Naive thymus-derived CD4-positive, alpha-beta T cell (primary cell): Measurements from ENCODE around the gene TMEM242. TPM values are rescaled to one million over a fixed set of nuclear protein-coding genes. Genes with fewer than 3 reads are reported as not detected.

Experiments
- ATAC-seq: fragments of 150-1000 bp; cut with Tn5 transposase; 2 replicates; pipeline ENCODE4 v1.10.0; 2021; ENCODE audit warnings: mild to moderate bottlenecking, moderate library complexity
- CTCF ChIA-PET: fragments of 350-600 bp; sonication (Branson Sonifier 250); formaldehyde crosslinking; loops from one replicate; lab custom pipeline; 2021; ENCODE audit warnings: antibody characterized with exemption; lab: Charles Lee
- POLR2A ChIA-PET: fragments of 350-600 bp; sonication (Branson Sonifier 250); formaldehyde crosslinking; loops from one replicate; lab custom pipeline; 2021; ENCODE audit warnings: antibody characterized with exemption, inconsistent platforms; lab: Charles Lee
- DNase-seq, 9 donors: peaks; one replicate each; pipeline versions ENCODE4 v3.0.0 to v3.0.0-alpha.2; 2020 to 2022; ENCODE audit warnings: mixed read lengths in 1 of 9
- H3K27ac ChIP-seq: one replicate; pipeline ENCODE4 v1.7.0; 2013; ENCODE audit warnings: mild to moderate bottlenecking, low read depth, low read length, moderate library complexity
- H3K27me3 ChIP-seq, 2 donors: one replicate each; pipeline ENCODE4 v1.7.0; 2013; ENCODE audit warnings: low read length in 2 of 2, mild to moderate bottlenecking in 2 of 2, moderate library complexity in 2 of 2; ENCODE audit not compliant: control insufficient read depth in 2 of 2, insufficient read depth in 2 of 2
- H3K36me3 ChIP-seq, 3 experiments: 1 replicate in 2 of 3; 2 replicates in 1 of 3; pipeline ENCODE4 v1.7.0; 2013; ENCODE audit warnings: low read length in 3 of 3, mild to moderate bottlenecking in 3 of 3, moderate library complexity in 1 of 3; ENCODE audit not compliant: insufficient read depth in 3 of 3, control insufficient read depth in 2 of 3
- H3K4me1 ChIP-seq, 2 donors: one replicate each; pipeline ENCODE4 v1.7.0; 2013; ENCODE audit warnings: low read length in 2 of 2, mild to moderate bottlenecking in 2 of 2, moderate library complexity in 1 of 2; ENCODE audit not compliant: control insufficient read depth in 2 of 2, insufficient read depth in 2 of 2
- H3K4me3 ChIP-seq: 2 replicates; pipeline ENCODE4 v1.7.0; 2013; ENCODE audit warnings: mild to moderate bottlenecking, low read length
- H3K9me3 ChIP-seq, 3 experiments: 1 replicate in 2 of 3; 2 replicates in 1 of 3; pipeline ENCODE4 v1.7.0; 2013; ENCODE audit warnings: low read length in 3 of 3; ENCODE audit not compliant: control insufficient read depth in 2 of 3
- H3K27ac Mint-ChIP-seq, 9 donors: one replicate each; pipeline ENCODE4 v1.8.0; 2020 to 2022; ENCODE audit warnings: mixed read lengths in 9 of 9, mild to moderate bottlenecking in 8 of 9, moderate library complexity in 5 of 9, inconsistent platforms in 2 of 9
- H3K27me3 Mint-ChIP-seq, 5 donors: one replicate each; pipeline ENCODE4 v1.8.0; 2021 to 2022; ENCODE audit warnings: mixed read lengths in 5 of 5, mild to moderate bottlenecking in 1 of 5
- H3K36me3 Mint-ChIP-seq, 5 donors: one replicate each; pipeline ENCODE4 v1.8.0; 2020 to 2022; ENCODE audit warnings: mixed read lengths in 5 of 5, mild to moderate bottlenecking in 3 of 5, inconsistent platforms in 1 of 5
- H3K4me1 Mint-ChIP-seq, 7 donors: one replicate each; pipeline ENCODE4 v1.8.0; 2020 to 2022; ENCODE audit warnings: mixed read lengths in 7 of 7, mild to moderate bottlenecking in 3 of 7, inconsistent platforms in 1 of 7
- H3K4me3 Mint-ChIP-seq, 10 donors: one replicate each; pipeline ENCODE4 v1.8.0; 2020 to 2022; ENCODE audit warnings: mild to moderate bottlenecking in 10 of 10, mixed read lengths in 10 of 10, moderate library complexity in 6 of 10, inconsistent platforms in 2 of 10
- H3K9me3 Mint-ChIP-seq, 11 donors: one replicate each; pipeline ENCODE4 v1.8.0; 2020 to 2022; ENCODE audit warnings: mixed read lengths in 11 of 11, mild to moderate bottlenecking in 4 of 11, inconsistent platforms in 1 of 11, moderate library complexity in 1 of 11
- intact Hi-C, 2 donors: fragments of 100-400 bp; cut with micrococcal nuclease; formaldehyde crosslinking; loops; one replicate each; pipeline ENCODE4 v1.15.1; 2023
- polyA plus RNA-seq, 2 donors: library from polyadenylated mRNA; unstranded; fragments of 300-500 nt; fragmentation: Illumina TruSeq; gene quantifications; one replicate each; pipeline ENCODE4 v1.2.3, GENCODE V29; 2021
- total RNA-seq, 6 experiments: library from RNA in 5 of 6; stranded (reverse) in 5 of 6; gene quantifications; 1 replicate in 5 of 6; 2 replicates in 1 of 6; pipeline ENCODE4 v1.2.3 and lab custom pipeline; 2021 to 2026

TMEM242 gene
- total and polyA plus RNA-seq, 7 experiments from 2014 or later, result 6.6 to 15.6 (median 12.8) TPM

DNA sequence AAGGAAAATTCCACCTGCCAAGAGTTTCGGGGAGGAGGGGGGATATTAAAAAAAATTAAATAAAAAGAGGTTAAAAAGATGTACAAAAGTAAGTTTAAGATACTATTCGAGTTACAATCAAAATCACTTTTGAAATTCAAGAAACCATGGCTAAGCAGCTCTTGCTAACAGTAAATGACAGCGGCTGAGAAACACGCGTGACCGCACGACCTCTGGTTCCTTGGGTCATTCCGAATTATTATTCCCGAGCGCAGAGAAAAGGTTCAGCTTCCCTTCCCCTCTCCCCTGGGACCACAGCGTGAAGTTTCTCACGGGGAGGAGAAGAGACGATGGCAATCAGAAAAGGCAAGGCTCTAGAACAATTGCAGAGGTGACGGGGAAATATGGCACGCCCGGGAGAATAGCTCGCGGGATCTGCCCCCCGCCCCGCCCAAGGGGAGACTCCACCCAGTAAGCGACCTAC lies 496 bp downstream of the TMEM242 start:
- H3K36me3 ChIP-seq, result peaks cover 0 to 14% (median 0%) of the 10 kb centered on the region in 3 experiments
- intact Hi-C loops, result loop anchor here (1.0 to 10.0 kb wide), 14 partner anchors 9 to 845 kb away; partner anchors contain the start of genes GTF2H5 (in 1 of the 2), SERAC1 (in 1 of the 2), SYNJ2 (in 1 of the 2) and ZDHHC14 (in 1 of the 2)
- H3K9me3 ChIP-seq, result no peaks in the 10 kb centered on the region
- POLR2A ChIA-PET, result interaction anchor here (1.2 to 2.5 kb wide), 5 partner anchors 8 to 57 kb away, joined by 3 to 10 read pairs (median 5); partner anchors contain the start of gene ZDHHC14
- peak overlapping the region; percentile 78 to 93 (median 92) for H3K27ac Mint-ChIP-seq
- CTCF ChIA-PET, result interaction anchor here (0.6 to 1.6 kb wide), 3 partner anchors 8 to 360 kb away, joined by 3 to 7 read pairs (median 3); no protein-coding TSS in a partner anchor
- H3K9me3 Mint-ChIP-seq, result no peaks in the 10 kb centered on the region
- H3K4me1 Mint-ChIP-seq, result peaks cover 10 to 43% (median 24%) of the 10 kb centered on the region in 7 donors
- H3K36me3 Mint-ChIP-seq, result peaks cover 0 to 7% (median 0%) of the 10 kb centered on the region in 5 donors
- H3K27me3 ChIP-seq, result no peaks in the 10 kb centered on the region
- H3K27me3 Mint-ChIP-seq, result peaks cover 0 to 25% (median 10%) of the 10 kb centered on the region in 5 donors
- H3K4me3 ChIP-seq, result peak overlapping the region; percentile 95
- DNase-seq (peak in 2 of 9 donors; percentile 4 to 53), ATAC-seq (no peak)
- H3K4me1 ChIP-seq, result peaks cover 8 to 12% of the 10 kb centered on the region in 2 donors
- peak overlapping the region; percentile 93 to 99 (median 95) for H3K4me3 Mint-ChIP-seq
- H3K27ac ChIP-seq, result peak overlapping the region; percentile 76

DNA sequence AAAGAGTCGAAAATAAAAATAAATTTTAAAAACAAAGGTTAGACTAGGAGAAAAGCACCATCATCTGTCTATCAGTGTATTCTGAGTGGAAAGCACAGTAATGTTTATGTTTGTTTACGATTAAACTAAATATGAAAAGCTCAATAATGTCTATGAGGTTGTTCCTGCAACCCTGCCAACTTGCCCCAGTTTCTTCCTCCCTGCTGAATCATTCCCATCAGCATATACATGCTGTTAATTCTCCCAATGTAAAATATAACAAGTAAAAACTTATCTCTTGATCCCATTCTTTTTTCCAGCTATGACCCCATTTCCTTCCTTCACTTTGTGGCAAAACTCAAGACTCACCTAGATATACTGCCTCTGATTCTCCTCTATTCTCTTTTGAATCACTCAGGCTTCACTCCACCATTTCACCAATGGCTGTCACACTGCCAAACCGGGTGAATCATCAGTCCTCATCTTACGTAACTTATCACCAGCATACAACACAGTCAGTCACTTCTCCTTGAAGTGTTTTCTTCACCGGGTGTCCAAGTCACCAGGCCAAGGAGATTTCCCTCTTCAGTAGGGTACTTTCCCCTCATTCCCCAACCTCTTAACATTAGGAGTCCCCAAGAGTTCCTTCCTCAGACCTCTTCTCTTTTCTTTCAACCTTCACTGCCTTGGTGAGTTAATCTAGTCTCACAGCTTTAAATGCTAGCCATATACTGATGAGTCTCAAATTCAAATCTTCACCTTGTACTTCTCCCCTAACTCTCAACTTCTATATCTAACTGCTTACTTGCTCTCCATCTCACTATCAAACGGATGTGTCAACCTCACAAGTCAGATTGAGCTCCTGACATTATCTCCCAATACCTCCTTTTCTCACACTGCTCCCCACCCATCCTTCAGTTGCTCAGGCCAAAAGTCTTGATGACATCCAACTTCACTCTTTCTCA lies 6.2 kb downstream of the TMEM242 start:
- intact Hi-C loops, result loop anchor here (10.0 kb wide), 3 partner anchors 438 to 628 kb away; no protein-coding TSS in a partner anchor
- DNase-seq, result no peak

DNA sequence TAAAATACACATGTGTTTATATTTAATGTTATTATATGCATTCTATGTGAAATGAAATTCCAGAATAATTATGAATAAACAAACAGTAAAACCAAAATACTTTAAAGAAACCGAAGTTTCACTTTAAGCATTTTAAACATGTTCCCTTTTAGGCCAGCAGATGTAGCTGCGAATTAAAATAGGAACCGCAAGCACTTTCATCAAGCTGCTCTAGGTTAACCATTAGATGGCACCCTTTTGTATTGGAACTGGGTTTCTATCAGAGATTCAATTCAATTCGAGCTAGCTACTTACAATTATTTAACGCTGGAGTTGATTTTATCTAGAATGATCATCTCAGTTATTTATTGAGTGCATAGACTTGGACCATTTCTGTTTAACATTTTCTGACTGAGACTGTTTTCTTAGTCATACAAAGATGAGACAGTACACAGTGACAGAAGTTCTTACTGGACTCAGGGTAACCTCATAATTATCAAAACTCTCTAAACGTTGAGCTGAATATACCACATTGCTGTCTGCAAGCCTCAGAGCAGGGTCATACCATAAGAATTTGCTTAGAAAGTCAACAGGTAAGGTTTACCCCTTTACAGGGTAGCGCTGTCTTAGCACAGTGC lies 8.5 kb downstream of the TMEM242 start:
- Mint-ChIP-seq H3K27ac (peak overlapping the region in 3 of 9 donors; percentile 16 to 48 (median 33)), H3K4me1 (peaks cover 0 to 22% (median 6%) of the 10 kb centered on the region in 7 donors), H3K36me3 (peaks cover 16 to 38% (median 27%) of the 10 kb centered on the region in 5 donors), H3K27me3 (no peaks in the 10 kb centered on the region), H3K9me3 (no peaks in the 10 kb centered on the region), H3K4me3 (no peak overlapping the region)
- POLR2A ChIA-PET, result interaction anchor here (1.5 kb wide), 1 partner anchor 9 kb away, joined by 10 read pairs; the partner anchor contains the start of gene TMEM242
- no peaks in the 10 kb centered on the region for H3K4me1 ChIP-seq
- no peaks in the 10 kb centered on the region for H3K27me3 ChIP-seq
- no peak overlapping the region for H3K27ac ChIP-seq
- H3K4me3 ChIP-seq, result no peak overlapping the region
- peaks cover 0 to 46% (median 0%) of the 10 kb centered on the region in 3 experiments for H3K36me3 ChIP-seq
- ATAC-seq (peak; percentile 87), DNase-seq (peak in 7 of 9 donors; percentile 43 to 65 (median 52))
- CTCF ChIA-PET, result interaction anchor here (0.6 to 1.9 kb wide), 14 partner anchors 8 to 780 kb away, joined by 3 to 16 read pairs (median 4); partner anchors contain the start of gene TMEM242
- no peaks in the 10 kb centered on the region for H3K9me3 ChIP-seq
- intact Hi-C loops, result loop anchor here (1.0 to 10.0 kb wide), 12 partner anchors 8 to 757 kb away; partner anchors contain the start of gene TMEM242 (in 1 of the 2)

More for the DNA sequence above, 6.2 kb downstream of the TMEM242 start:
- H3K27me3 Mint-ChIP-seq, result no peaks in the 10 kb centered on the region
- no peaks in the 10 kb centered on the region for H3K4me1 ChIP-seq
- no peak overlapping the region for H3K27ac ChIP-seq
- no peak overlapping the region for H3K4me3 ChIP-seq
- H3K4me3 Mint-ChIP-seq, result no peak overlapping the region
- no peaks in the 10 kb centered on the region for H3K9me3 Mint-ChIP-seq
- ChIA-PET CTCF (interaction anchor here (0.6 to 1.8 kb wide), 3 partner anchors 279 to 350 kb away, joined by 3 to 16 read pairs (median 4); no protein-coding TSS in a partner anchor), POLR2A (no interaction called here)
- H3K36me3 ChIP-seq, result peaks cover 0 to 41% (median 0%) of the 10 kb centered on the region in 3 experiments
- ATAC-seq, result peak; percentile 75
- peaks cover 7 to 28% (median 13%) of the 10 kb centered on the region in 7 donors for H3K4me1 Mint-ChIP-seq
- H3K27ac Mint-ChIP-seq, result peak overlapping the region in 2 of 9 donors; percentile 4 to 16
- H3K27me3 ChIP-seq, result no peaks in the 10 kb centered on the region
- peaks cover 10 to 32% (median 16%) of the 10 kb centered on the region in 5 donors for H3K36me3 Mint-ChIP-seq
- no peaks in the 10 kb centered on the region for H3K9me3 ChIP-seq

DNA sequence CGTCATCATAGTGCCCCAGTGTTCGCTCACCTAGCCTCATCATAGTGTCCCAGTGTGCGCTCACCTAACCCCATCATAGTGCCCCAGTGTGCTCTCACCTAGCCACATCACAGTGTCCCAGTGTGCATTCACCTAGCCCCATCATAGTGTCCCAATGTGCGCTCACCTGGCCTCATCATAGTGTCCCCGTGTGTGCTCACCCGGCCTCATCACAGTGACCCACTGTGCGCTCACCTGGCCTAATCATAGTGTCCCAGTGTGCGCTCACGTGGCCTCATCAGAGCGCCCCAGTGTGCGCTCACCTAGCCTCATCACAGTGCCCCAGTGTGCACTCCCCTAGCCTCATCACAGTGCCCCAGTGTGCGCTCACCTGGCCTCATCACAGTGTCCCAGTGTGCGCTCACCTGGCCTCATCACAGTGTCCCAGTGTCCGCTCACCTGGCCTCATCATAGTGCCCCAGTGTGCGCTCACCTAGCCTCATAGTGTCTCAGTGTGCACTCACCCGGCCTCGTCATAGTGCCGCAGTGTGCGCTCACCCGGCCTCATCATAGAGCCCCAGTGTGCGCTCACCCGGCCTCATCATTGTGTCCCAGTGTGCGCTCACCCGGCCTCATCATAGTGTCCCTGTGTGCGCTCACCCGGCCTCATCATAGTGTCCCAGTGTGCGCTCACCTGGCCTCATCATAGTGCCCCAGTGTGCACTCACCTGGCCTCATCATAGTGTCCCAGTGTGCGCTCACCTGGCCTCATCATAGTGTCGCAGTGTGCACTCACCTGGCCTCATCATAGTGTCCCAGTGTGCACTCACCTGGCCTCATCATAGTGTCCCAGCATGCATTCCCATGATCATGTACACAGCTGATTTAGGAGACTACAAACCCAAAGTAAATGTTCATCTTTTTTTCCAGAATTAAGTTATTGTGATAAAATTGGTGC lies 9.5 kb downstream of the TMEM242 start:
- H3K27ac ChIP-seq, result no peak overlapping the region
- peaks cover 0 to 22% (median 6%) of the 10 kb centered on the region in 7 donors for H3K4me1 Mint-ChIP-seq
- no peaks in the 10 kb centered on the region for H3K9me3 Mint-ChIP-seq
- H3K4me3 ChIP-seq, result no peak overlapping the region
- no peak overlapping the region for H3K4me3 Mint-ChIP-seq
- no peak for DNase-seq
- H3K27me3 ChIP-seq, result no peaks in the 10 kb centered on the region
- peaks cover 0 to 44% (median 0%) of the 10 kb centered on the region in 3 experiments for H3K36me3 ChIP-seq
- CTCF ChIA-PET, result interaction anchor here (0.6 to 1.9 kb wide), 8 partner anchors 9 to 354 kb away, joined by 3 to 16 read pairs (median 6); partner anchors contain the start of gene TMEM242
- POLR2A ChIA-PET, result interaction anchor here (1.5 kb wide), 1 partner anchor 10 kb away, joined by 10 read pairs; the partner anchor contains the start of gene TMEM242
- H3K27me3 Mint-ChIP-seq, result no peaks in the 10 kb centered on the region
- intact Hi-C loops, result loop anchor here (1.0 to 10.0 kb wide), 12 partner anchors 10 to 759 kb away; partner anchors contain the start of gene TMEM242 (in 1 of the 2)
- H3K27ac Mint-ChIP-seq, result no peak overlapping the region
- H3K4me1 ChIP-seq, result no peaks in the 10 kb centered on the region
- H3K36me3 Mint-ChIP-seq, result peaks cover 16 to 31% (median 27%) of the 10 kb centered on the region in 5 donors
- ATAC-seq, result no peak
- no peaks in the 10 kb centered on the region for H3K9me3 ChIP-seq

DNA sequence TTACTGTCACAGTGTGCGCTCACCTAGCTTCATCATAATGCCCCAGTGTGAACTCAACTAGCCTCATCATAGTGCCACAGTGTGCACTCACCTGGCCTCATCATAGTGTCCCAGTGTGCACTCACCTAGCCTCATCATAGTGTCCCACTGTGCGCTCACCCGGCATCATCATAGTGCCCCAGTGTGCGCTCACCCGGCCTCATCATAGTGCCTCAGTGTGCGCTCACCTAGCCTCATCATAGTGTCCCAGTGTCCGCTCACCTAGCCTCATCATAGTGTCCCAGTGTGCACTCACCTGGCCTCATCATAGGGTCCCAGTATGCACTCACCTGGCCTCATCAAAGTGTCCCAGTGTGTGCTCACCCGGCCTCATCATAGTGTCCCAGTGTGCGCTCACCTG lies 10.6 kb downstream of the TMEM242 start:
- DNase-seq, result no peak
- Histone ChIP-seq H3K9me3 (no peaks in the 10 kb centered on the region), H3K4me1 (no peaks in the 10 kb centered on the region), H3K27ac (no peak overlapping the region), H3K27me3 (no peaks in the 10 kb centered on the region), H3K36me3 (peaks cover 0 to 39% (median 0%) of the 10 kb centered on the region in 3 experiments), H3K4me3 (no peak overlapping the region)
- no peaks in the 10 kb centered on the region for H3K9me3 Mint-ChIP-seq
- H3K36me3 Mint-ChIP-seq, result peaks cover 16 to 30% (median 27%) of the 10 kb centered on the region in 5 donors
- POLR2A ChIA-PET, result no interaction called here
- CTCF ChIA-PET, result no interaction called here
- H3K4me3 Mint-ChIP-seq, result no peak overlapping the region
- intact Hi-C loops, result loop anchor here (5.0 to 10.0 kb wide), 4 partner anchors 442 to 760 kb away; no protein-coding TSS in a partner anchor
- peaks cover 0 to 22% (median 6%) of the 10 kb centered on the region in 7 donors for H3K4me1 Mint-ChIP-seq
- ATAC-seq, result no peak
- H3K27me3 Mint-ChIP-seq, result no peaks in the 10 kb centered on the region
- H3K27ac Mint-ChIP-seq, result no peak overlapping the region
